Neural progenitor cell (in vitro differentiated cells): ENCODE results near the gene PSMG4. TPM values are rescaled to one million over a fixed set of nuclear protein-coding genes. Genes with fewer than 3 reads are reported as not detected.

Experiments
- DNase-seq: peaks from one replicate; pipeline ENCODE4 v3.0.0-alpha.2; 2016; ENCODE audit warnings: low spot score
- H2AFZ ChIP-seq: fragments of 200-600 bp; sonication (generic); replicated peaks from 2 replicates; pipeline ENCODE4 v1.6.1; 2016; ENCODE audit warnings: antibody characterized with exemption
- H3F3A ChIP-seq: fragments of 200-600 bp; sonication (generic); 2 replicates; pipeline ENCODE4 v1.6.1; 2016; ENCODE audit warnings: antibody characterized with exemption, low read depth
- H3K27ac ChIP-seq: fragments of 200-600 bp; sonication (generic); 2 replicates; pipeline ENCODE4 v1.5.1; 2016; ENCODE audit warnings: mild to moderate bottlenecking
- H3K27me3 ChIP-seq: fragments of 200-600 bp; sonication (generic); 2 replicates; pipeline ENCODE4 v1.6.1; 2016; ENCODE audit warnings: mild to moderate bottlenecking, moderate library complexity
- H3K36me3 ChIP-seq: fragments of 200-600 bp; sonication (generic); 2 replicates; pipeline ENCODE4 v1.5.1; 2016
- H3K4me1 ChIP-seq: fragments of 200-600 bp; sonication (generic); 2 replicates; pipeline ENCODE4 v1.6.1; 2016; ENCODE audit warnings: mixed run types
- H3K4me2 ChIP-seq: fragments of 200-600 bp; sonication (generic); 2 replicates; pipeline ENCODE4 v1.6.1; 2016
- H3K4me3 ChIP-seq: fragments of 200-600 bp; sonication (generic); 2 replicates; pipeline ENCODE4 v1.5.1; 2016
- H3K79me2 ChIP-seq: fragments of 200-600 bp; sonication (generic); 2 replicates; pipeline ENCODE4 v1.6.1; 2016; ENCODE audit warnings: low read depth
- H3K9ac ChIP-seq: fragments of 200-600 bp; sonication (generic); 2 replicates; pipeline ENCODE4 v1.6.1; 2016
- H3K9me3 ChIP-seq: fragments of 200-600 bp; sonication (generic); 2 replicates; pipeline ENCODE4 v1.5.1; 2016; ENCODE audit warnings: low read depth
- H4K20me1 ChIP-seq: fragments of 200-600 bp; sonication (generic); 2 replicates; pipeline ENCODE4 v1.6.1; 2016; ENCODE audit warnings: low read depth
- H3K27ac Mint-ChIP-seq: 3 replicates; pipeline ENCODE4 v1.8.0; 2021; ENCODE audit warnings: mixed read lengths
- H3K27me3 Mint-ChIP-seq: 2 replicates; pipeline ENCODE4 v1.8.0; 2022; ENCODE audit warnings: low read depth, mild to moderate bottlenecking, inconsistent platforms, moderate library complexity, mixed read lengths; ENCODE audit not compliant: insufficient read depth
- H3K36me3 Mint-ChIP-seq: 3 replicates; pipeline ENCODE4 v1.8.0; 2021; ENCODE audit warnings: mixed read lengths
- H3K4me1 Mint-ChIP-seq: 3 replicates; pipeline ENCODE4 v1.8.0; 2021; ENCODE audit warnings: mixed read lengths
- H3K4me3 Mint-ChIP-seq: 3 replicates; pipeline ENCODE4 v1.8.0; 2021; ENCODE audit warnings: mild to moderate bottlenecking, moderate library complexity, mixed read lengths
- H3K9me3 Mint-ChIP-seq: 3 replicates; pipeline ENCODE4 v1.8.0; 2020; ENCODE audit warnings: mixed read lengths
- CTCF ChIP-seq: fragments of 200-600 bp; sonication (generic); IDR thresholded peaks from 2 replicates; pipeline ENCODE4 v1.5.1; 2017; ENCODE audit warnings: antibody characterized with exemption, mild to moderate bottlenecking
- EZH2 ChIP-seq: fragments of 200-600 bp; sonication (generic); IDR thresholded peaks from 2 replicates; pipeline ENCODE4 v1.6.1; 2017; ENCODE audit warnings: antibody characterized with exemption, mild to moderate bottlenecking, moderate library complexity
- EZH2phosphoT487 ChIP-seq: fragments of 200-600 bp; sonication (generic); IDR thresholded peaks from 2 replicates; pipeline ENCODE4 v1.6.1; 2017; ENCODE audit warnings: antibody characterized with exemption
- total RNA-seq: library from RNA; depleted of rRNA; stranded (reverse); fragments of >200 nt; gene quantifications from 2 replicates; pipeline ENCODE4 v1.2.3, GENCODE V29; 2015; ENCODE audit warnings: low replicate concordance

Gene PSMG4
- total RNA-seq, 1 donor from 2014 or later = 15.2 TPM

DNA sequence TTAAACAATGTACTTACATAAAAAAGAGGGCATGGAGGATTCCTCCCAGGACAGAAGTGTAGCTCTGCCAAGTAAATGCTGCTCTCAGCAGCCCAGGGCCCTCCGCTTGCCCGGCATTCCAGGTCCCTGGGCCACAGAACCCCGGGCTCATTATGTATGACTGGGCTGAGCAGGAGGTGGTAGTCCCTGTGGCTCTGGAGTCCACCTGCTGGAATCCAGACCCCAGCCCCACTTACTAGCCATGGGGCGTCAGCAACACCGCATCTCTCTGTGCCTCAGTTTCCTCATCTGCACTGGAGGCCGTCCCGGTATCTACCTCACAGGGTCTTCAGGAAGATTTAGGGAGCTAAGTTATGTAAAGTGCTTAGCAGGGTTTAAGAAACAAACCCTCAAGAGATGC, 55.4 kb downstream of the PSMG4 start:
- Mint-ChIP-seq H3K27ac (no peak overlapping the region), H3K4me3 (no peak overlapping the region), H3K36me3 (peaks cover 42% of the 10 kb centered on the region), H3K4me1 (peaks cover 47% of the 10 kb centered on the region), H3K9me3 (no peaks in the 10 kb centered on the region), H3K27me3 (peaks cover 7% of the 10 kb centered on the region)
- Histone ChIP-seq H2AFZ (no peak overlapping the region), H3K4me1 (no peaks in the 10 kb centered on the region), H4K20me1 (no peaks in the 10 kb centered on the region), H3K9me3 (no peaks in the 10 kb centered on the region), H3K4me2 (no peak overlapping the region), H3K9ac (no peak overlapping the region), H3K27ac (no peak overlapping the region), H3K4me3 (no peak overlapping the region), H3K27me3 (no peaks in the 10 kb centered on the region), H3F3A (no peaks in the 10 kb centered on the region), H3K79me2 (no peaks in the 10 kb centered on the region), H3K36me3 (no peaks in the 10 kb centered on the region)
- DNase-seq = no peak
- TF ChIP-seq EZH2 = no peak
- TF ChIP-seq EZH2phosphoT487 = no peak
- no peak for TF ChIP-seq CTCF

- peaks cover 44% of the 10 kb centered on the region for H3K36me3 Mint-ChIP-seq
- DNase-seq = no peak
- H3F3A ChIP-seq = no peaks in the 10 kb centered on the region
- H3K4me2 ChIP-seq = no peak overlapping the region
- H3K4me3 ChIP-seq = no peak overlapping the region
- no peak overlapping the region for H2AFZ ChIP-seq
- peaks cover 7% of the 10 kb centered on the region for H3K27me3 Mint-ChIP-seq
- H3K4me1 ChIP-seq = no peaks in the 10 kb centered on the region
- H3K27ac Mint-ChIP-seq = no peak overlapping the region
- H3K4me1 Mint-ChIP-seq = peaks cover 47% of the 10 kb centered on the region
- H3K9me3 Mint-ChIP-seq = no peaks in the 10 kb centered on the region
- H3K9ac ChIP-seq = no peak overlapping the region
- no peak for TF ChIP-seq EZH2
- TF ChIP-seq EZH2phosphoT487 = no peak
- TF ChIP-seq CTCF = no peak
- no peaks in the 10 kb centered on the region for H3K36me3 ChIP-seq
- H3K9me3 ChIP-seq = no peaks in the 10 kb centered on the region
- no peaks in the 10 kb centered on the region for H3K27me3 ChIP-seq
- no peaks in the 10 kb centered on the region for H4K20me1 ChIP-seq
- no peaks in the 10 kb centered on the region for H3K79me2 ChIP-seq
- H3K4me3 Mint-ChIP-seq = no peak overlapping the region
- H3K27ac ChIP-seq = no peak overlapping the region
Measured at GRCh38 chr6:3314621-3315467, 56.1 kb downstream of the PSMG4 start.

- H2AFZ ChIP-seq = no peak overlapping the region
- H3K4me3 ChIP-seq = no peak overlapping the region
- no peaks in the 10 kb centered on the region for H3F3A ChIP-seq
- H3K4me1 ChIP-seq = no peaks in the 10 kb centered on the region
- no peaks in the 10 kb centered on the region for H3K9me3 ChIP-seq
- no peak overlapping the region for H3K9ac ChIP-seq
- Mint-ChIP-seq H3K4me3 (no peak overlapping the region), H3K36me3 (peaks cover 48% of the 10 kb centered on the region), H3K27me3 (peaks cover 7% of the 10 kb centered on the region), H3K27ac (no peak overlapping the region), H3K4me1 (peaks cover 48% of the 10 kb centered on the region), H3K9me3 (no peaks in the 10 kb centered on the region)
- H3K36me3 ChIP-seq = no peaks in the 10 kb centered on the region
- no peak for TF ChIP-seq CTCF
- TF ChIP-seq EZH2 = no peak
- no peak for TF ChIP-seq EZH2phosphoT487
- no peaks in the 10 kb centered on the region for H3K79me2 ChIP-seq
- no peak overlapping the region for H3K27ac ChIP-seq
- H3K4me2 ChIP-seq = no peak overlapping the region
- DNase-seq = no peak
- no peaks in the 10 kb centered on the region for H3K27me3 ChIP-seq
- no peaks in the 10 kb centered on the region for H4K20me1 ChIP-seq
Measured at GRCh38 chr6:3315841-3316240, 57.1 kb downstream of the PSMG4 start.
